HepG2 (cell line): ENCODE results near the gene TAC3. TPM values are rescaled to one million over a fixed set of nuclear protein-coding genes. Genes with fewer than 3 reads are reported as not detected.

Experiments
- AGO2 ChIP-seq: fragments of 200-400 bp; formaldehyde crosslinking; optimal IDR thresholded peaks from 2 replicates; pipeline ENCODE3; 2017; ENCODE audit warnings: mild to moderate bottlenecking, low read depth, low read length, moderate library complexity
- DPF2 ChIP-seq: sonication (generic); formaldehyde crosslinking; IDR thresholded peaks from 2 replicates; pipeline ENCODE4 v1.4.0; 2020; ENCODE audit warnings: mild to moderate bottlenecking, low read depth, missing genetic modification reagents, borderline replicate concordance
- EHMT2 ChIP-seq: fragments of 200-600 bp; sonication (generic); IDR thresholded peaks from 2 replicates; pipeline ENCODE4 v1.7.0; 2017; ENCODE audit warnings: antibody characterized with exemption, low read depth, low read length, borderline replicate concordance
- FOSL1 ChIP-seq: sonication (generic); formaldehyde crosslinking; IDR thresholded peaks from 2 replicates; pipeline ENCODE4 v1.9.0; 2021; ENCODE audit warnings: missing genetic modification reagents, borderline replicate concordance
- NR2C2 ChIP-seq: sonication (generic); formaldehyde crosslinking; IDR thresholded peaks from 2 replicates; pipeline ENCODE4 v1.4.0; 2020; ENCODE audit warnings: missing genetic modification reagents, mild to moderate bottlenecking, moderate library complexity, borderline replicate concordance
- NR2F2 ChIP-seq: IDR thresholded peaks from 2 replicates; pipeline ENCODE4 v1.6.1; 2012; ENCODE audit warnings: low read depth, inconsistent platforms, borderline replicate concordance
- SIX1 ChIP-seq: sonication (generic); formaldehyde crosslinking; IDR thresholded peaks from 2 replicates; pipeline ENCODE4 v1.4.0; 2020; ENCODE audit warnings: missing genetic modification reagents, borderline replicate concordance
- SP140L ChIP-seq: sonication (generic); formaldehyde crosslinking; IDR thresholded peaks from 2 replicates; pipeline ENCODE4 v1.4.0; 2020; ENCODE audit warnings: missing genetic modification reagents, borderline replicate concordance
- SP5 ChIP-seq: IDR thresholded peaks from 2 replicates; pipeline ENCODE4 v1.6.1; 2016; ENCODE audit warnings: low read depth, borderline replicate concordance
- THAP9 ChIP-seq: sonication (generic); formaldehyde crosslinking; IDR thresholded peaks from 2 replicates; pipeline ENCODE4; 2020; ENCODE audit warnings: missing genetic modification reagents, mild to moderate bottlenecking, borderline replicate concordance
- TRIM24 ChIP-seq: sonication (generic); formaldehyde crosslinking; IDR thresholded peaks from 2 replicates; pipeline ENCODE4 v1.8.0; 2022; ENCODE audit warnings: mild to moderate bottlenecking, missing genetic modification reagents
- ZC3H4 ChIP-seq: sonication (generic); formaldehyde crosslinking; IDR thresholded peaks from 2 replicates; pipeline ENCODE4 v1.4.0; 2020; ENCODE audit warnings: missing genetic modification reagents, borderline replicate concordance
- ZMYM4 ChIP-seq: sonication (generic); formaldehyde crosslinking; IDR thresholded peaks from 2 replicates; pipeline ENCODE4 v1.8.1; 2023; ENCODE audit warnings: mild to moderate bottlenecking, missing genetic modification reagents
- ZNF24 ChIP-seq: fragments of 450-650 bp; IDR thresholded peaks from 2 replicates; pipeline ENCODE4 v1.6.1; 2017; ENCODE audit warnings: antibody characterized with exemption, mild to moderate bottlenecking
- ZNF329 ChIP-seq: sonication (generic); formaldehyde crosslinking; IDR thresholded peaks from 2 replicates; pipeline ENCODE4 v1.9.0; 2021; ENCODE audit warnings: low read depth, mild to moderate bottlenecking, missing genetic modification reagents
- ZNF75D ChIP-seq: sonication (generic); formaldehyde crosslinking; IDR thresholded peaks from 2 replicates; pipeline ENCODE4 v1.8.1; 2023; ENCODE audit warnings: missing genetic modification reagents, mild to moderate bottlenecking, borderline replicate concordance
- ZSCAN29 ChIP-seq: sonication (generic); formaldehyde crosslinking; conservative IDR thresholded peaks from 2 replicates; pipeline ENCODE4 v1.4.0; 2020; ENCODE audit warnings: mild to moderate bottlenecking, missing genetic modification reagents
- polyA plus RNA-seq, 8 experiments: library from polyadenylated mRNA; depleted of rRNA in 3 of 8; stranded (reverse) in 7 of 8; unstranded in 1 of 8; fragments of >200 nt; fragmentation: Illumina TruSeq in 4 of 8; extraction: Trizol in 4 of 8; gene quantifications; 2 replicates each; pipeline versions ENCODE4 v1.2.1 to v1.2.3, GENCODE V29; 2011 to 2016; ENCODE audit warnings: low read depth in 4 of 8, missing spikeins in 1 of 8, mixed read lengths in 1 of 8; ENCODE audit not compliant: insufficient read depth in 1 of 8
- total RNA-seq, 5 experiments: library from RNA; depleted of rRNA; stranded (reverse); fragments of >200 nt; fragmentation: Illumina TruSeq; extraction: Trizol; gene quantifications; 2 replicates each; pipeline ENCODE4 v1.2.3, GENCODE V29; 2016; ENCODE audit warnings: low read depth in 1 of 5
- TF ChIP-seq, protein P1 (sequence below): sonication (generic); formaldehyde crosslinking; conservative IDR thresholded peaks from 2 replicates; pipeline ENCODE4 v1.8.0; 2022; ENCODE audit warnings: mild to moderate bottlenecking, moderate library complexity, missing genetic modification reagents
- TF ChIP-seq, protein P2 (sequence below): IDR thresholded peaks from 2 replicates; pipeline ENCODE4 v1.6.1; 2016; ENCODE audit warnings: low read depth, control low read depth
- TF ChIP-seq, protein P3 (sequence below): sonication (generic); formaldehyde crosslinking; IDR thresholded peaks from 2 replicates; pipeline ENCODE4 v1.9.0; 2021; ENCODE audit warnings: missing genetic modification reagents, borderline replicate concordance

The TAC3 gene
- total and polyA plus RNA-seq, 2 of the 13 experiments (the other 11 are each of a cell fraction or from before 2014, with no cell fraction given), result 0.13 to 0.15 TPM

DNA sequence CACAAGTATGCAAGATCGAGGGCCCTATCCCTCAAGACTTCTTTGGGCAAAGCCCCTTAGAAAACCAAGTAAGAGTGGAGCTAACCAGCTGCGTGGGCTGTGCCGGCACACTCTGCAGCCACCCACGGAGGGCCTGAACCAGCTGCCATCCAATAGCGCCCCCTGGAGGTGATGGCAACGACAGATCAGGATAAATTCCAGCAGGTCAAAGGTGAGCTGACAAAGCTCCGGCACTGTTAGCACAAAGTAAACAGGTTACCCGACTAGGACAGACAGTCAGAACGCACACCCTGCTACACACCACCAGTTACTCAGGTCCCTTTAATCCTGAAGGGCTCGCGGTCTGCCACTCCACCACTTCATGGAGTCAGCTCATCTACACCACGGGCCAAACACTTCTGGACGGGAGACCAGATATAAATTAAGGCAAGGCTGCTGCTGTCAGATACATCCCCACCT, 14.9 kb downstream of the TAC3 start (continued):
- TF ChIP-seq SIX1 (CRISPR knock-in tag) (no peak), ZSCAN29 (CRISPR knock-in tag) (no peak), TRIM24 (no peak), SP140L (CRISPR knock-in tag) (no peak), NR2F2 (peak; percentile 92), ZNF329 (no peak), THAP9 (CRISPR knock-in tag) (peak; percentile 29; the same call in 1 of the 2 replicates), ZC3H4 (CRISPR knock-in tag) (no peak), SP5 (CRISPR knock-in tag) (no peak), ZNF75D (CRISPR knock-in tag) (no peak), ZNF24 (no peak), DPF2 (CRISPR knock-in tag) (no peak), ZMYM4 (CRISPR knock-in tag) (peak; percentile 79), NR2C2 (CRISPR knock-in tag) (peak; percentile 94), EHMT2 (no peak), AGO2 (no peak), FOSL1 (CRISPR knock-in tag) (no peak)
- TF ChIP-seq, protein P1, sequence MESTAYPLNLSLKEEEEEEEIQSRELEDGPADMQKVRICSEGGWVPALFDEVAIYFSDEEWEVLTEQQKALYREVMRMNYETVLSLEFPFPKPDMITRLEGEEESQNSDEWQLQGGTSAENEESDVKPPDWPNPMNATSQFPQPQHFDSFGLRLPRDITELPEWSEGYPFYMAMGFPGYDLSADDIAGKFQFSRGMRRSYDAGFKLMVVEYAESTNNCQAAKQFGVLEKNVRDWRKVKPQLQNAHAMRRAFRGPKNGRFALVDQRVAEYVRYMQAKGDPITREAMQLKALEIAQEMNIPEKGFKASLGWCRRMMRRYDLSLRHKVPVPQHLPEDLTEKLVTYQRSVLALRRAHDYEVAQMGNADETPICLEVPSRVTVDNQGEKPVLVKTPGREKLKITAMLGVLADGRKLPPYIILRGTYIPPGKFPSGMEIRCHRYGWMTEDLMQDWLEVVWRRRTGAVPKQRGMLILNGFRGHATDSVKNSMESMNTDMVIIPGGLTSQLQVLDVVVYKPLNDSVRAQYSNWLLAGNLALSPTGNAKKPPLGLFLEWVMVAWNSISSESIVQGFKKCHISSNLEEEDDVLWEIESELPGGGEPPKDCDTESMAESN, result peak; percentile 63; the same call in 1 of the 2 replicates
- TF ChIP-seq, protein P2, sequence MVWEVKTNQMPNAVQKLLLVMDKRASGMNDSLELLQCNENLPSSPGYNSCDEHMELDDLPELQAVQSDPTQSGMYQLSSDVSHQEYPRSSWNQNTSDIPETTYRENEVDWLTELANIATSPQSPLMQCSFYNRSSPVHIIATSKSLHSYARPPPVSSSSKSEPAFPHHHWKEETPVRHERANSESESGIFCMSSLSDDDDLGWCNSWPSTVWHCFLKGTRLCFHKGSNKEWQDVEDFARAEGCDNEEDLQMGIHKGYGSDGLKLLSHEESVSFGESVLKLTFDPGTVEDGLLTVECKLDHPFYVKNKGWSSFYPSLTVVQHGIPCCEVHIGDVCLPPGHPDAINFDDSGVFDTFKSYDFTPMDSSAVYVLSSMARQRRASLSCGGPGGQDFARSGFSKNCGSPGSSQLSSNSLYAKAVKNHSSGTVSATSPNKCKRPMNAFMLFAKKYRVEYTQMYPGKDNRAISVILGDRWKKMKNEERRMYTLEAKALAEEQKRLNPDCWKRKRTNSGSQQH (CRISPR knock-in tag), result no peak
- TF ChIP-seq, protein P3, sequence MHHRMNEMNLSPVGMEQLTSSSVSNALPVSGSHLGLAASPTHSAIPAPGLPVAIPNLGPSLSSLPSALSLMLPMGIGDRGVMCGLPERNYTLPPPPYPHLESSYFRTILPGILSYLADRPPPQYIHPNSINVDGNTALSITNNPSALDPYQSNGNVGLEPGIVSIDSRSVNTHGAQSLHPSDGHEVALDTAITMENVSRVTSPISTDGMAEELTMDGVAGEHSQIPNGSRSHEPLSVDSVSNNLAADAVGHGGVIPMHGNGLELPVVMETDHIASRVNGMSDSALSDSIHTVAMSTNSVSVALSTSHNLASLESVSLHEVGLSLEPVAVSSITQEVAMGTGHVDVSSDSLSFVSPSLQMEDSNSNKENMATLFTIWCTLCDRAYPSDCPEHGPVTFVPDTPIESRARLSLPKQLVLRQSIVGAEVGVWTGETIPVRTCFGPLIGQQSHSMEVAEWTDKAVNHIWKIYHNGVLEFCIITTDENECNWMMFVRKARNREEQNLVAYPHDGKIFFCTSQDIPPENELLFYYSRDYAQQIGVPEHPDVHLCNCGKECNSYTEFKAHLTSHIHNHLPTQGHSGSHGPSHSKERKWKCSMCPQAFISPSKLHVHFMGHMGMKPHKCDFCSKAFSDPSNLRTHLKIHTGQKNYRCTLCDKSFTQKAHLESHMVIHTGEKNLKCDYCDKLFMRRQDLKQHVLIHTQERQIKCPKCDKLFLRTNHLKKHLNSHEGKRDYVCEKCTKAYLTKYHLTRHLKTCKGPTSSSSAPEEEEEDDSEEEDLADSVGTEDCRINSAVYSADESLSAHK, result no peak
